VCaP (cell line): ENCODE measurements around the gene GJA3.

ENCODE experiments used
- H3K27ac ChIP-seq: fragments of 450-650 bp; 2 replicates; pipeline ENCODE4 v1.5.1; 2017
- TF ChIP-seq, protein P1 (sequence below): fragments of 450-650 bp; conservative IDR thresholded peaks from 2 replicates; pipeline ENCODE4 v1.5.1; 2017; ENCODE audit warnings: mild to moderate bottlenecking, moderate library complexity

GJA3 gene

DNA sequence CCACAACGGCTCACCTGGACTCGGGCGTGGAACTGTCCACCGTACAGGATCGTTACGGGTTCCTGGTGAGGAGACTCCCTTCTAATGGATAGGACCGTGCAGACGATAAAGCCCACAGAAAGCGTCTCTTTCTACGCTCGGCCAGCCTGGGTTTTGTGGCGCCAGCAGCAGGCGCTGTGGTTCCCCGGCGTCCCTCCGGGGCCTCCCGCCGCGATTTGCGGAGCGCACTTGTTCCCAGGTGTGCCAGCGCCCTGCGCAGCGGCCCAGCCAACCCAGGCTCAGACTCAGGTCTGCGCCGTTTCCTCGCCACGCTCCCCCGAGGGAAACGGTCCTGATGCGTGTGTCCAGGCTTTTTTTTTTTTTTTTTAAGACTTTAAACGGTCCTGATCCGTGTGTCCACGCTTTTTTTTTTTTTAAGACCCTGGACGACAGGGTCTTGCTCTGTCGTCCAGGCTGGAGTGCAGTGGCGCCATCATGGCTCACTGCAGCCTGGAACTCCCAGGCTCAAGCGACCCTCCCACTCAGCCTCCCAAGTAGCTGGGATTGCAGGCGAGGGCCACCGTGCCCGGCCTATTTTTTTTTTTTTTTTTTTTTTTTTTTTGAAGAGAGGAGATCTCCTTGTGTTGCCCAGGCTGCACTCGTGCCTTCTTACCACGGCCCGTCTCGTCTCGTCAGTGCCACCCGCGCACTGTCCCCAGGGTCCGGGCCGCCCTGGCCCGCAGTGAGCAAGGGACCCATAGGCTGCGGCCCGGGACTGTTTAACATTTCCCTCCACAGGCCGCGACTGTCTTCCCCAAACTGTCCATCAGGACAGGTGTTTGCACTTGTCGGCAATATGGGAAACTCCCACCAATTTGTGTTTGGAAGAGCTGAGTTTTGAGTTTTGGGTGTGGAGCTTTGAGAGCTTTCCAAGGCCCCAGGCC is 23.8 kb downstream of the GJA3 start:
- TF ChIP-seq, protein P1, sequence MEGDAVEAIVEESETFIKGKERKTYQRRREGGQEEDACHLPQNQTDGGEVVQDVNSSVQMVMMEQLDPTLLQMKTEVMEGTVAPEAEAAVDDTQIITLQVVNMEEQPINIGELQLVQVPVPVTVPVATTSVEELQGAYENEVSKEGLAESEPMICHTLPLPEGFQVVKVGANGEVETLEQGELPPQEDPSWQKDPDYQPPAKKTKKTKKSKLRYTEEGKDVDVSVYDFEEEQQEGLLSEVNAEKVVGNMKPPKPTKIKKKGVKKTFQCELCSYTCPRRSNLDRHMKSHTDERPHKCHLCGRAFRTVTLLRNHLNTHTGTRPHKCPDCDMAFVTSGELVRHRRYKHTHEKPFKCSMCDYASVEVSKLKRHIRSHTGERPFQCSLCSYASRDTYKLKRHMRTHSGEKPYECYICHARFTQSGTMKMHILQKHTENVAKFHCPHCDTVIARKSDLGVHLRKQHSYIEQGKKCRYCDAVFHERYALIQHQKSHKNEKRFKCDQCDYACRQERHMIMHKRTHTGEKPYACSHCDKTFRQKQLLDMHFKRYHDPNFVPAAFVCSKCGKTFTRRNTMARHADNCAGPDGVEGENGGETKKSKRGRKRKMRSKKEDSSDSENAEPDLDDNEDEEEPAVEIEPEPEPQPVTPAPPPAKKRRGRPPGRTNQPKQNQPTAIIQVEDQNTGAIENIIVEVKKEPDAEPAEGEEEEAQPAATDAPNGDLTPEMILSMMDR: no peak
- no peak overlapping the region for H3K27ac ChIP-seq

DNA sequence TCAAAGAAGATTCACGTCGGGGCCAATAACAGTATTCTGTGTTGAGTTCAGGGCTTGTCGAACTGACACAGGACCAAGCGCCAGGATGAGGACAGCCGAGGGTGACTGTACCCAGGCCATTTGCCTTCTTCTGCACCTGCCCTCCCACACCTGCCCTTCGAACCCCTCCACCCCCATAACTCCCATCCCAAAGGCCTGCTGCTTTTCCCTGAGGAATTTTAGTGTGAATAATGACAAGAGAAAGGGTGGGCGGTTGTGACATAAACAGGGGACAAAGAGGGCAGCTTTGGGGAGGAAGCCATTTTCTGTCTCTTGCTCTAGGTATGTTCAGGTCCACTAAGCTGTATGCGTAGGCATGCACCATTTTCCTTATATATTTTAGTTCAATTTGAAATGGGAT is 26.1 kb downstream of the GJA3 start:
- TF ChIP-seq, protein P1: no peak
- H3K27ac ChIP-seq: no peak overlapping the region

DNA sequence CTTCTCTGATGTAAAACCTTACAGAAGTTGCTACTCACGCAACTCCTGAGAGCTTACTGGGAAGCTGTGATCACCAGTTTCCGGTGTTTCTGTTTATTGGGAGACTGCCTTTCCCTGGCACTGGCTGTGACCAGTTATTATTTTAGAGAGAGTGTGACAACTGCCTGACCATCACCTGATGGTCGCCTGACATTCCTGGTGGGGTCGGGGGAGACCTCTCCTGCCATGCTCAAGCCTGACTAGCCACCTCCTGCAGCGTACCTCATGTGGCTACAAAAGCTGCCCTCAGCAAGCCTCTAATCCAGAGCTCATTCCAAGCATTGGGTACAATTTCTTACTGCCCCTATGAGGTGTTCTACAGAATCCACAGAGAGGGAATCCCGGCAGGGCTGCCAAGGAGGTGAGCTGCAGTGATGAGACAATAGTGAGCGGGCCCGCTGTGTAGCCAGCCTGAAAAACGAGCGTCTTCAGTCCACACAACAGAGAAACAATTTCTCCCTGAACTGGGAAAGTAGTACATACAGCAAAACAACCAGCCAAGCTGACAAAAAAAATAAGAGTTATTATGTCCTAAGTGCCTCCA is 28.7 kb downstream of the GJA3 start:
- TF ChIP-seq, protein P1: no peak
- H3K27ac ChIP-seq: peak overlapping the region; percentile 40

DNA sequence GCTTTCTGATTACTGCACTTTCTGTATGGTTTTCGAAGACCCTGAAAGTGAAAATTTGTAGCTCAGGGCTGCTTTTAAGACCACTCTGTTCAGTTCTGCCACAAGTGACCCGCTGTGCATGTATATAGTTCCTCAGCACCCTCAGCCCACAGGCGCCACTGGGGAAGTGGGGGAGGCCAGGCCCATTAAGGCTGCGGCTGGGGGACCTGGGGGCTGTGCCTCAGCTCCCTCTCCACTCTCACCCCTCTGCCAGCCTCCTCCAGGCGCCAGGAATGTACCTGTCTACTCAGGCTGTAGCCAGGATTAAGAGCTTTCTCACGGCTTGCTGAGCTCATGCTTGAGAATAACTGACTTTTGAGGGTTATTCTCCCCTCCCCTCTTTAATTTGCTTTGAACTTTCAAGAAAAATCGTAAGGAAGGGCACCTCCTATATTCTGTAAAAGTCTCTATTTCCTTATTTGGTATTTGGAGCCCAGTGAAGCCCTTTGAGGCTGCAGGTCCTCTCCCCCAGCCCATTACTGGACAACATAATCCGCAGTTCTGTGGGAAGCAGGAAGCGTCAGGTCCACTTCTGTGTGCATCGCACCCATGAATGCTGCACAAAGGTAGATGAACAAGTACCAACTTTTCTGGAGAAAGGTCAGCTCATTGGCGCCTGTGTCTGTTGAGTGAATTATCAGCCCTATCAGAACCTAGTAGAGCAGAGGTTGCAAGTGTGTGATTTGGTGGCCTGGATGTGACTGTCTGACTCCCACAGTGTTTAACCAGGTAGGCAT is 29.6 kb downstream of the GJA3 start:
- TF ChIP-seq, protein P1: no peak
- H3K27ac ChIP-seq: peak overlapping the region; percentile 40

DNA sequence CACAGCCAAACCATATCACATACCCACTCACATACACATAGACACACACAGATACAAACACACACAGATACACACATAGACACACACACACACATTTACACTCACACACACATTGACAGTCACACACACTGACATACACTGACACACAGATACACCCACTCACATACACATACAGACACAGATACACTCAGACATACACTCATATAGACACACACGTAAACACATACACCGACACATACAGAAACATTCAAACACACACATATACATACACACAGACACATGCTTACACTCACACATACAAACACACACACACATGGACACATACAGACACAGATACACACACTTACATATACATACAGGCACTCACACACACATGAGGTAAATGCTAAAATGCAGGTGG is 30.2 kb downstream of the GJA3 start:
- H3K27ac ChIP-seq: no peak overlapping the region
- TF ChIP-seq, protein P1: no peak

DNA sequence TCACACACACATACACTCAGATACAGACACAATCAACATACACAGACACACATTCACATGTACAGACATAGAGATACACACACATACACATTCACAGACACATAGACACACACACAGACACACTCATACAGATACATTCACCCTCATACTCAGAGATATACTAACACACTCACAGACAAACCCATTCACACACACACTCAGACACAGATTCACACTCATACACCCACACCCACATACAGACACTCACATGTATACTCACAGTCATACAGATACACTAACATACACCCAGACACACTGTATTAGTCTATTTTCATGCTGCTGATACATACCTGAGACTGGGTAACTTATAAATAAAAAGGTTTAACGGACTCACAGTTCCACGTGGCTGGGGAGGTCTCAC is 30.8 kb downstream of the GJA3 start:
- no peak overlapping the region for H3K27ac ChIP-seq
- TF ChIP-seq, protein P1: no peak

DNA sequence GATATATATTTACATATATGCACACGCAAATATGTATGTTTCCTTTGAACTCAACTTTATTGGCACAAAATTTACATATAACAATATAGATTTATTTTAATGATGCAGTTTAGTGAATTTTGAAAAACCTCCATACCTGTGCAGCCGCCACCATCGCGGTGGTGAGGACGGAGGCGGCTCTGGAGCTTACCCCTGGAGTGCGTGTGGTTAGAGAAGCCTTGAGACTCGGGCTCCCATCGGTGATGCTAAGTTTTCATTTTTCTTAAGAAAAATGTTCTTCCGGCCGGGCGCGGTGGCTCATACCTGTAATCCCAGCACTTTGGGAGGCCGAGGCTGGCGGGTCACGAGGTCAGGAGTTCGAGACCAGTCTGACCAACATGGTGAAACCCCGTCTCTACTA is 31.8 kb downstream of the GJA3 start:
- H3K27ac ChIP-seq: peak overlapping the region; percentile 93
- TF ChIP-seq, protein P1: no peak
